ENCODE measurements around the gene AFG3L2. TPM values are rescaled to one million over a fixed set of nuclear protein-coding genes. Genes with fewer than 3 reads are reported as not detected.

Gene AFG3L2
- total RNA-seq, 1 donor from 2014 or later: 50.2 TPM

- Histone ChIP-seq H3K4me3 (ENCODE audit: low read depth, low read length) (no peak overlapping the region), H3K27me3 (ENCODE audit: control insufficient read depth, insufficient read depth, low read length) (no peaks in the 10 kb centered on the region), H3K36me3 (ENCODE audit: control insufficient read depth, insufficient read depth, low read length) (no peaks in the 10 kb centered on the region)
- no peak for TF ChIP-seq CTCF (IDR thresholded peaks at IDR 0.05; ENCODE audit: insufficient read depth, low read length, poor library complexity, severe bottlenecking)
- no peak for DNase-seq (ENCODE audit: low read depth)
These were observed 24.9 kb upstream of the AFG3L2 start for GRCh38 chr18:12401881-12402280.

GRCh38 chr18:12399231-12399630 is 22.2 kb upstream of the AFG3L2 start:
- no peak for TF ChIP-seq CTCF (IDR thresholded peaks at IDR 0.05; ENCODE audit: insufficient read depth, low read length, poor library complexity, severe bottlenecking)
- Histone ChIP-seq H3K4me3 (ENCODE audit: low read depth, low read length) (no peak overlapping the region), H3K36me3 (ENCODE audit: control insufficient read depth, insufficient read depth, low read length) (no peaks in the 10 kb centered on the region), H3K27me3 (ENCODE audit: control insufficient read depth, insufficient read depth, low read length) (no peaks in the 10 kb centered on the region)
- DNase-seq (ENCODE audit: low read depth): no peak

- H3K27me3 ChIP-seq (ENCODE audit: control insufficient read depth, insufficient read depth, low read length): no peaks in the 10 kb centered on the region
- no peak for TF ChIP-seq CTCF (IDR thresholded peaks at IDR 0.05; ENCODE audit: insufficient read depth, low read length, poor library complexity, severe bottlenecking)
- H3K36me3 ChIP-seq (ENCODE audit: control insufficient read depth, insufficient read depth, low read length): no peaks in the 10 kb centered on the region
- H3K4me3 ChIP-seq (ENCODE audit: low read depth, low read length): no peak overlapping the region
- no peak for DNase-seq (ENCODE audit: low read depth)
These were observed 21.6 kb upstream of the AFG3L2 start for GRCh38 chr18:12398625-12399024.

GRCh38 chr18:12397793-12398192 is 20.8 kb upstream of the AFG3L2 start:
- no peak for DNase-seq (ENCODE audit: low read depth)
- Histone ChIP-seq H3K36me3 (ENCODE audit: control insufficient read depth, insufficient read depth, low read length) (no peaks in the 10 kb centered on the region), H3K4me3 (ENCODE audit: low read depth, low read length) (no peak overlapping the region), H3K27me3 (ENCODE audit: control insufficient read depth, insufficient read depth, low read length) (no peaks in the 10 kb centered on the region)
- TF ChIP-seq CTCF (IDR thresholded peaks at IDR 0.05; ENCODE audit: insufficient read depth, low read length, poor library complexity, severe bottlenecking): no peak

- TF ChIP-seq CTCF (IDR thresholded peaks at IDR 0.05; ENCODE audit: insufficient read depth, low read length, poor library complexity, severe bottlenecking): no peak
- no peak for DNase-seq (ENCODE audit: low read depth)
- Histone ChIP-seq H3K27me3 (ENCODE audit: control insufficient read depth, insufficient read depth, low read length) (no peaks in the 10 kb centered on the region), H3K4me3 (ENCODE audit: low read depth, low read length) (no peak overlapping the region), H3K36me3 (ENCODE audit: control insufficient read depth, insufficient read depth, low read length) (no peaks in the 10 kb centered on the region)
These were observed 20.2 kb upstream of the AFG3L2 start for GRCh38 chr18:12397254-12397653.

- Histone ChIP-seq H3K36me3 (ENCODE audit: control insufficient read depth, insufficient read depth, low read length) (no peaks in the 10 kb centered on the region), H3K27me3 (ENCODE audit: control insufficient read depth, insufficient read depth, low read length) (no peaks in the 10 kb centered on the region), H3K4me3 (ENCODE audit: low read depth, low read length) (no peak overlapping the region)
- peak; percentile 52 for TF ChIP-seq CTCF (IDR thresholded peaks at IDR 0.05; ENCODE audit: insufficient read depth, low read length, poor library complexity, severe bottlenecking)
- no peak for DNase-seq (ENCODE audit: low read depth)
These were observed 17.4 kb upstream of the AFG3L2 start for GRCh38 chr18:12394428-12394827.

All from kidney epithelial cell (primary cell).